HCT116 (cell line): Measurements from ENCODE around the gene VAV1. TPM values are rescaled to one million over a fixed set of nuclear protein-coding genes. Genes with fewer than 3 reads are reported as not detected.

Experiments used
- ATAC-seq: fragments of 200-7000 bp; cut with Tn5 transposase; 2 replicates; pipeline ENCODE4 v1.9.1; 2020; ENCODE audit warnings: mild to moderate bottlenecking, moderate library complexity
- BruUV-seq: library from RNA; stranded (reverse); fragments of 400-500 nt; replicated peaks from 2 replicates; lab custom pipeline; 2021; lab: Mats Ljungman, UMichigan
- CTCF ChIA-PET: fragments of 300-600 bp; sonication (Branson Sonifier 250); formaldehyde crosslinking; loops from one replicate; lab custom pipeline; 2021; ENCODE audit warnings: antibody characterized with exemption; lab: Charles Lee
- POLR2A ChIA-PET: fragments of 300-600, 350-600 bp; sonication (Branson Sonifier 250); formaldehyde crosslinking; loops from one replicate; lab custom pipeline; 2021; ENCODE audit warnings: antibody characterized with exemption; lab: Charles Lee
- RAD21 ChIA-PET, 2 experiments: fragments of 300-600 bp; sonication (Branson Sonifier 250); formaldehyde crosslinking; loops; one replicate each; lab custom pipeline; 2023; ENCODE audit warnings: low total read pairs in 2 of 2; ENCODE audit not compliant: uncharacterized antibody in 2 of 2, unreplicated experiment in 2 of 2, low non-redundant PET in 1 of 2; lab: Charles Lee
- DNase-seq: peaks from one replicate; pipeline ENCODE4 v3.0.0-alpha.2; 2010; ENCODE audit warnings: low read depth, low spot score
- H2AFZ ChIP-seq: fragments of 200-600 bp; shearing (Covaris generic), sonication (generic); 2 replicates; pipeline ENCODE4 v1.6.1; 2017; ENCODE audit warnings: low read depth, mixed run types, mixed read lengths, antibody characterized with exemption, low read length; ENCODE audit not compliant: poor library complexity, severe bottlenecking
- H3K27ac ChIP-seq: 2 replicates; pipeline ENCODE4 v1.5.1; 2012; ENCODE audit warnings: low read depth, low read length
- H3K27me3 ChIP-seq: fragments of 200-600 bp; sonication (generic); 2 replicates; pipeline ENCODE4 v1.6.1; 2016; ENCODE audit warnings: mixed run types, low read length, mixed read lengths; ENCODE audit not compliant: insufficient read depth
- H3K36me3 ChIP-seq, 2 experiments: fragments of 200-500 bp in 1 of 2; fragments of 200-600 bp in 1 of 2; sonication (Bioruptor generic) in 1 of 2; sonication (generic) in 1 of 2; 2 replicates each; pipeline versions ENCODE4 v1.5.1 to v1.6.1; 2014 to 2016; ENCODE audit warnings: low read length in 2 of 2, inconsistent platforms in 1 of 2, mixed read lengths in 1 of 2, mixed run types in 1 of 2; ENCODE audit not compliant: insufficient read depth in 2 of 2, control insufficient read depth in 1 of 2
- H3K4me1 ChIP-seq, 2 experiments: fragments of 200-600 bp in 1 of 2; sonication (generic) in 1 of 2; 2 replicates each; pipeline versions ENCODE4 v1.5.1 to v1.6.1; 2012 to 2017; ENCODE audit warnings: low read length in 2 of 2, inconsistent platforms in 1 of 2, mild to moderate bottlenecking in 1 of 2, mixed read lengths in 1 of 2, mixed run types in 1 of 2, moderate library complexity in 1 of 2; ENCODE audit not compliant: insufficient read depth in 2 of 2, control insufficient read depth in 1 of 2
- H3K4me2 ChIP-seq: fragments of 200-600 bp; sonication (generic); 2 replicates; pipeline ENCODE4 v1.6.1; 2017; ENCODE audit warnings: mixed run types, low read length, mixed read lengths
- H3K4me3 ChIP-seq, 2 experiments: fragments of 200-600 bp in 1 of 2; sonication (generic) in 1 of 2; replicated peaks in 1 of 2; 2 replicates each; pipeline ENCODE4 v1.5.1; 2011 to 2016; ENCODE audit warnings: low read length in 2 of 2, control low read depth in 1 of 2, low read depth in 1 of 2, mild to moderate bottlenecking in 1 of 2, mixed read lengths in 1 of 2, mixed run types in 1 of 2
- H3K79me2 ChIP-seq: fragments of 200-600 bp; sonication (generic); 2 replicates; pipeline ENCODE4 v1.6.1; 2017; ENCODE audit warnings: mild to moderate bottlenecking, mixed run types, low read length, moderate library complexity, mixed read lengths; ENCODE audit not compliant: insufficient read depth
- H3K9ac ChIP-seq: fragments of 200-600 bp; sonication (generic); 2 replicates; pipeline ENCODE4 v1.6.1; 2016; ENCODE audit warnings: low read length, mixed read lengths
- H3K9me2 ChIP-seq: fragments of 200-600 bp; sonication (generic), shearing (Covaris generic); 2 replicates; pipeline ENCODE4 v1.6.1; 2017; ENCODE audit warnings: mixed run types, mild to moderate bottlenecking, moderate library complexity; ENCODE audit not compliant: insufficient read depth
- H3K9me3 ChIP-seq, 2 experiments: fragments of 200-500 bp in 1 of 2; fragments of 200-600 bp in 1 of 2; sonication (Bioruptor generic) in 1 of 2; sonication (generic) in 1 of 2; 2 replicates each; pipeline ENCODE4 v1.6.1; 2014 to 2017; ENCODE audit warnings: low read length in 2 of 2, mixed read lengths in 2 of 2, inconsistent platforms in 1 of 2, low read depth in 1 of 2, mild to moderate bottlenecking in 1 of 2, mixed run types in 1 of 2, moderate library complexity in 1 of 2; ENCODE audit not compliant: control insufficient read depth in 1 of 2, insufficient read depth in 1 of 2
- H4K20me1 ChIP-seq: fragments of 200-600 bp; sonication (generic), shearing (Covaris generic); 2 replicates; pipeline ENCODE4 v1.6.1; 2017; ENCODE audit warnings: mixed run types, mild to moderate bottlenecking, moderate library complexity; ENCODE audit not compliant: insufficient read depth
- EZH2phosphoT487 ChIP-seq: fragments of 200-600 bp; IDR thresholded peaks from 2 replicates; pipeline ENCODE4 v1.6.1; 2018; ENCODE audit warnings: antibody characterized with exemption, borderline replicate concordance
- POLR2A ChIP-seq: IDR thresholded peaks from 2 replicates; pipeline ENCODE4 v1.7.0; 2011; ENCODE audit warnings: borderline replicate concordance; ENCODE audit not compliant: insufficient read depth, insufficient read length; ENCODE audit errors: extremely low read depth
- SIN3A ChIP-seq: IDR thresholded peaks from 2 replicates; pipeline ENCODE4 v1.6.1; 2012; ENCODE audit warnings: low read depth
- intact Hi-C: fragments of 100-400 bp; cut with micrococcal nuclease; formaldehyde crosslinking; loops from 2 replicates; pipeline ENCODE4 v1.10.0; 2022
- total RNA-seq: library from RNA; stranded (reverse); gene quantifications from one replicate; pipeline ENCODE4 v1.2.1, GENCODE V29; 2021; ENCODE audit not compliant: unreplicated experiment
- TF ChIP-seq, protein P1 (sequence below), 3 experiments: fragments of 200-600 bp in 1 of 3; sonication (generic) in 1 of 3; IDR thresholded peaks in 2 of 3; conservative IDR thresholded peaks in 1 of 3; 2 replicates each; pipeline ENCODE4 v1.5.1; 2012 to 2017; ENCODE audit warnings: low read depth in 2 of 3, low read length in 2 of 3, antibody characterized with exemption in 1 of 3, borderline replicate concordance in 1 of 3, control low read depth in 1 of 3, mild to moderate bottlenecking in 1 of 3, mixed read lengths in 1 of 3, mixed run types in 1 of 3, moderate library complexity in 1 of 3; ENCODE audit not compliant: insufficient read depth in 1 of 3

VAV1 gene
- total RNA-seq, 1 experiment from 2014 or later = 20.6 TPM

DNA sequence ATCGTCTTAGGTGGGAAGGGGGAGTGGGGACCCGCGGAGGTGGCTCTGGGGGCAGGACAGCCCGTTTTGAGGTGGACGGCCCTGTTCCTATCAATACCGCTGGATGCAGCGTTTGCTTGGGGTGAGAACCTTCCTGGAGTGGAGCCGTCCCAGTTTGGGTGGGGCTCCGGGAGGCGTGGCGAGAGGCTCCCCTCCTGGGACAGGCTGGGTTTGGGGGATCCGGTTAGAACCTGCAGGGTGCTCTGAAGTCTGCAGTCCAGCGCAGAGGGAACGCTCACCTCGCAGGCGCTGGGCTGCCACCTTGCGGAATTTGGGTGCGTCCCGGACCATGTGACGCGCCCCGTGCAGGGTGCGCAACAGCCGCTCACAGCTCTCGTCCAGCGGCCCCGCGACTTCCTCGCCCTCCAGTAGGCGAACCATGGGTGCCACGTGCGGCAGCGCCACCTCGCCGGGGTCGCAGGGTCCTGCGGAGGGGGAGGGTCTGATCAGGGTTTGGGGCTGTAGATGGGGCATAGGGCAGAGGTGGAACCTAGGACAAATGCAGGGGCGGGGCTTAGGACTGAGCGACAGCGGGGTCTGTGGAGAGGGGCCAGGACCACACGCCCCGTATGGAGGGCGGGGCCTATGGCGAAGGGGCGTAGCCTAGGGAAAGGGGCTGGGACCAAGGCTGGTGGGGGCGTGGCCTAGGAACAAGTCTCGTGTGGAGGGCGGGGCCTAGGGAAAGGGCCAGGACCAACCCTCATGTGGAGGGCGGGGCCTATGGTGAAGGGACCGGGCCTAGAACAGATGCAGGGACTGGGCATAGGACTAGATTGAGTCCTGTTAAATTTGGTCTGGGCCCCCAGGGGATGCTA is 19.1 kb upstream of the VAV1 start (continued):
- TF ChIP-seq, protein P1, sequence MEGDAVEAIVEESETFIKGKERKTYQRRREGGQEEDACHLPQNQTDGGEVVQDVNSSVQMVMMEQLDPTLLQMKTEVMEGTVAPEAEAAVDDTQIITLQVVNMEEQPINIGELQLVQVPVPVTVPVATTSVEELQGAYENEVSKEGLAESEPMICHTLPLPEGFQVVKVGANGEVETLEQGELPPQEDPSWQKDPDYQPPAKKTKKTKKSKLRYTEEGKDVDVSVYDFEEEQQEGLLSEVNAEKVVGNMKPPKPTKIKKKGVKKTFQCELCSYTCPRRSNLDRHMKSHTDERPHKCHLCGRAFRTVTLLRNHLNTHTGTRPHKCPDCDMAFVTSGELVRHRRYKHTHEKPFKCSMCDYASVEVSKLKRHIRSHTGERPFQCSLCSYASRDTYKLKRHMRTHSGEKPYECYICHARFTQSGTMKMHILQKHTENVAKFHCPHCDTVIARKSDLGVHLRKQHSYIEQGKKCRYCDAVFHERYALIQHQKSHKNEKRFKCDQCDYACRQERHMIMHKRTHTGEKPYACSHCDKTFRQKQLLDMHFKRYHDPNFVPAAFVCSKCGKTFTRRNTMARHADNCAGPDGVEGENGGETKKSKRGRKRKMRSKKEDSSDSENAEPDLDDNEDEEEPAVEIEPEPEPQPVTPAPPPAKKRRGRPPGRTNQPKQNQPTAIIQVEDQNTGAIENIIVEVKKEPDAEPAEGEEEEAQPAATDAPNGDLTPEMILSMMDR (IDR thresholded peaks at IDR 0.05 in 2 of 3, conservative IDR thresholded peaks at IDR 0.05 in 1 of 3; ENCODE audit: borderline replicate concordance in 1 of 3, insufficient read depth in 1 of 3, low read depth in 2 of 3, low read length in 2 of 3) = peak in 2 of 3 experiments; percentile 25 to 43; a peak in 4 of 6 replicates
- TF ChIP-seq POLR2A (peak; percentile 51), SIN3A (no peak)

DNA sequence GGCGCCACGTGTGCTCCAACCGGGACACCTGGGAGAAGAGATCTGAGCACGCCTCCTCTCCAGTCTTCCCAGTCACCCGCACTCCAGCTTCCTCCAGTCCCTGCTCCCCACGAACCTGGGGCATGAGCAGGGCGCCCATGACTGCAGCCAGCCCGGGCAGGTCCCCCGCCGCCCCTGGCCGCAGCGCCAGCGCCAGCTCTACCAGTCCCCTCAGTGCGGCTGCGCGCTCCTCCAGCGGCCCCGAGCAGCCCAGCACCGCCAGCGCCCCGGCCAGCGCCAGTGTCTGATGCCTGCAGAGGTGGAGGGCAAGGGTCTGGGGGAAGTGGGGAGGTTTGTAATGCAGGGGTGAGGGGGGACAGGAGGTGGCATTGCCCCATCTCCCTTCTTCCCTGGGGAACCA is 18.4 kb upstream of the VAV1 start:
- H3K4me3 ChIP-seq = no peak overlapping the region
- peaks cover 14 to 37% of the 10 kb centered on the region in 2 experiments; a peak in 3 of 4 replicates for H3K36me3 ChIP-seq
- ChIA-PET POLR2A (interaction anchor here (1.7 to 2.0 kb wide), 2 partner anchors 12 to 17 kb away, joined by 6 to 10 read pairs; partner anchors contain the start of genes GPR108 and SH2D3A), RAD21 (no interaction called here), CTCF (no interaction called here)
- H3K4me2 ChIP-seq = peak overlapping the region; percentile 77
- intact Hi-C loops = loop anchor here (5.0 kb wide), 1 partner anchor 237 kb away; no protein-coding TSS in a partner anchor
- TF ChIP-seq EZH2phosphoT487 = no peak
- peaks cover 2% of the 10 kb centered on the region; the same call in 1 of the 2 replicates for H3K79me2 ChIP-seq
- no peak for ATAC-seq
- no peaks in the 10 kb centered on the region for H3K27me3 ChIP-seq
- peak overlapping the region; percentile 88 for H3K27ac ChIP-seq
- no peaks in the 10 kb centered on the region for H3K9me3 ChIP-seq
- H3K4me1 ChIP-seq = peaks cover 13 to 31% of the 10 kb centered on the region in 2 experiments; a peak in 3 of 4 replicates
- no TSS peak for BruUV-seq
- H3K9ac ChIP-seq = no peak overlapping the region
- H3K9me2 ChIP-seq = no peaks in the 10 kb centered on the region
- no peak overlapping the region for H2AFZ ChIP-seq
- no peak for DNase-seq
- no peaks in the 10 kb centered on the region; the same call in 1 of the 2 replicates for H4K20me1 ChIP-seq
